ENCODE results near the gene IER2. TPM values are rescaled to one million over a fixed set of nuclear protein-coding genes. Genes with fewer than 3 reads are reported as not detected.
A peak's percentile ranks its signal among the peaks of the same experiment; 100 is the strongest.

IER2 gene
- total and polyA plus RNA-seq, 9 of the 15 experiments (the other 6 are each of a cell fraction or from before 2014, with no cell fraction given), result 4.5 to 205 (median 23.7) TPM

DNA sequence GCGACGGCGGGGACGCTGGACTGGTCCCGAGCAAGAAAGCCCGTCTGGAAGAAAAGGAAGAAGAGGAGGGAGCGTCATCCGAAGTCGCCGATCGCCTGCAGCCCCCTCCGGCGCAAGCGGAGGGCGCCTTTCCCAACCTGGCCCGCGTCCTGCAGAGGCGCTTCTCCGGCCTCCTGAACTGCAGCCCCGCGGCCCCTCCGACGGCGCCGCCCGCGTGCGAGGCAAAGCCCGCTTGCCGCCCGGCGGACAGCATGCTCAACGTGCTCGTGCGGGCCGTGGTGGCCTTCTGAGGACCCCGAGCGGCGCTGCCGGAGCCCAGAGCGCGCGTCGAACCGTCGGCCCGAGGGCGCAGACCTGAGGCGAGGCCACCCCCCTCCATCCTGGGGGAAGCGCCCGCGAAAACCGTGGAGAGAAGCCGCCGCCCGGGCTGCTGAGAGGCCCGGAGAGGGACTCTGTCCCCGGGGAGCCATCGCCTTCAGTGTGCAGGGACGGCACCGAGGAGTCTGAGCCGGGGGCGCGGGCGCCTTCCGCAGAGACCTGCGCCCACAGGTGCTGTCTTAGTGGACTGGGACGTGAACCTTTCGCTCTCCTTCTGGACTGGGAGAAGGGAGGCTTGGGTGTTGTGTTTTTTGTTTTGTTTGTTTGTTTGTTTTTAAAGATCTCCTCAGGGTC is 3.5 kb downstream of the IER2 start (continued):
- TF ChIP-seq COPS2 (conservative IDR thresholded peaks at IDR 0.05), result no peak
- TF ChIP-seq, protein P1, sequence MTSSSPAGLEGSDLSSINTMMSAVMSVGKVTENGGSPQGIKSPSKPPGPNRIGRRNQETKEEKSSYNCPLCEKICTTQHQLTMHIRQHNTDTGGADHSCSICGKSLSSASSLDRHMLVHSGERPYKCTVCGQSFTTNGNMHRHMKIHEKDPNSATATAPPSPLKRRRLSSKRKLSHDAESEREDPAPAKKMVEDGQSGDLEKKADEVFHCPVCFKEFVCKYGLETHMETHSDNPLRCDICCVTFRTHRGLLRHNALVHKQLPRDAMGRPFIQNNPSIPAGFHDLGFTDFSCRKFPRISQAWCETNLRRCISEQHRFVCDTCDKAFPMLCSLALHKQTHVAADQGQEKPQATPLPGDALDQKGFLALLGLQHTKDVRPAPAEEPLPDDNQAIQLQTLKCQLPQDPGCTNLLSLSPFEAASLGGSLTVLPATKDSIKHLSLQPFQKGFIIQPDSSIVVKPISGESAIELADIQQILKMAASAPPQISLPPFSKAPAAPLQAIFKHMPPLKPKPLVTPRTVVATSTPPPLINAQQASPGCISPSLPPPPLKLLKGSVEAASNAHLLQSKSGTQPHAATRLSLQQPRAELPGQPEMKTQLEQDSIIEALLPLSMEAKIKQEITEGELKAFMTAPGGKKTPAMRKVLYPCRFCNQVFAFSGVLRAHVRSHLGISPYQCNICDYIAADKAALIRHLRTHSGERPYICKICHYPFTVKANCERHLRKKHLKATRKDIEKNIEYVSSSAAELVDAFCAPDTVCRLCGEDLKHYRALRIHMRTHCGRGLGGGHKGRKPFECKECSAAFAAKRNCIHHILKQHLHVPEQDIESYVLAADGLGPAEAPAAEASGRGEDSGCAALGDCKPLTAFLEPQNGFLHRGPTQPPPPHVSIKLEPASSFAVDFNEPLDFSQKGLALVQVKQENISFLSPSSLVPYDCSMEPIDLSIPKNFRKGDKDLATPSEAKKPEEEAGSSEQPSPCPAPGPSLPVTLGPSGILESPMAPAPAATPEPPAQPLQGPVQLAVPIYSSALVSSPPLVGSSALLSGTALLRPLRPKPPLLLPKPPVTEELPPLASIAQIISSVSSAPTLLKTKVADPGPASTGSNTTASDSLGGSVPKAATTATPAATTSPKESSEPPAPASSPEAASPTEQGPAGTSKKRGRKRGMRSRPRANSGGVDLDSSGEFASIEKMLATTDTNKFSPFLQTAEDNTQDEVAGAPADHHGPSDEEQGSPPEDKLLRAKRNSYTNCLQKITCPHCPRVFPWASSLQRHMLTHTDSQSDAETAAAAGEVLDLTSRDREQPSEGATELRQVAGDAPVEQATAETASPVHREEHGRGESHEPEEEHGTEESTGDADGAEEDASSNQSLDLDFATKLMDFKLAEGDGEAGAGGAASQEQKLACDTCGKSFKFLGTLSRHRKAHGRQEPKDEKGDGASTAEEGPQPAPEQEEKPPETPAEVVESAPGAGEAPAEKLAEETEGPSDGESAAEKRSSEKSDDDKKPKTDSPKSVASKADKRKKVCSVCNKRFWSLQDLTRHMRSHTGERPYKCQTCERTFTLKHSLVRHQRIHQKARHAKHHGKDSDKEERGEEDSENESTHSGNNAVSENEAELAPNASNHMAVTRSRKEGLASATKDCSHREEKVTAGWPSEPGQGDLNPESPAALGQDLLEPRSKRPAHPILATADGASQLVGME (CRISPR knock-in tag; IDR thresholded peaks at IDR 0.05), result no peak
- no peak for TF ChIP-seq ZNF133 (CRISPR knock-in tag; IDR thresholded peaks at IDR 0.05)
- TF ChIP-seq RB1 (IDR thresholded peaks at IDR 0.05; ENCODE audit: low read depth), result no peak
- TF ChIP-seq, protein P2, sequence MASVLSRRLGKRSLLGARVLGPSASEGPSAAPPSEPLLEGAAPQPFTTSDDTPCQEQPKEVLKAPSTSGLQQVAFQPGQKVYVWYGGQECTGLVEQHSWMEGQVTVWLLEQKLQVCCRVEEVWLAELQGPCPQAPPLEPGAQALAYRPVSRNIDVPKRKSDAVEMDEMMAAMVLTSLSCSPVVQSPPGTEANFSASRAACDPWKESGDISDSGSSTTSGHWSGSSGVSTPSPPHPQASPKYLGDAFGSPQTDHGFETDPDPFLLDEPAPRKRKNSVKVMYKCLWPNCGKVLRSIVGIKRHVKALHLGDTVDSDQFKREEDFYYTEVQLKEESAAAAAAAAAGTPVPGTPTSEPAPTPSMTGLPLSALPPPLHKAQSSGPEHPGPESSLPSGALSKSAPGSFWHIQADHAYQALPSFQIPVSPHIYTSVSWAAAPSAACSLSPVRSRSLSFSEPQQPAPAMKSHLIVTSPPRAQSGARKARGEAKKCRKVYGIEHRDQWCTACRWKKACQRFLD (CRISPR knock-in tag; IDR thresholded peaks at IDR 0.05), result no peak
- no peak for TF ChIP-seq LCOR (CRISPR knock-in tag; IDR thresholded peaks at IDR 0.05)
- TF ChIP-seq, protein P3, sequence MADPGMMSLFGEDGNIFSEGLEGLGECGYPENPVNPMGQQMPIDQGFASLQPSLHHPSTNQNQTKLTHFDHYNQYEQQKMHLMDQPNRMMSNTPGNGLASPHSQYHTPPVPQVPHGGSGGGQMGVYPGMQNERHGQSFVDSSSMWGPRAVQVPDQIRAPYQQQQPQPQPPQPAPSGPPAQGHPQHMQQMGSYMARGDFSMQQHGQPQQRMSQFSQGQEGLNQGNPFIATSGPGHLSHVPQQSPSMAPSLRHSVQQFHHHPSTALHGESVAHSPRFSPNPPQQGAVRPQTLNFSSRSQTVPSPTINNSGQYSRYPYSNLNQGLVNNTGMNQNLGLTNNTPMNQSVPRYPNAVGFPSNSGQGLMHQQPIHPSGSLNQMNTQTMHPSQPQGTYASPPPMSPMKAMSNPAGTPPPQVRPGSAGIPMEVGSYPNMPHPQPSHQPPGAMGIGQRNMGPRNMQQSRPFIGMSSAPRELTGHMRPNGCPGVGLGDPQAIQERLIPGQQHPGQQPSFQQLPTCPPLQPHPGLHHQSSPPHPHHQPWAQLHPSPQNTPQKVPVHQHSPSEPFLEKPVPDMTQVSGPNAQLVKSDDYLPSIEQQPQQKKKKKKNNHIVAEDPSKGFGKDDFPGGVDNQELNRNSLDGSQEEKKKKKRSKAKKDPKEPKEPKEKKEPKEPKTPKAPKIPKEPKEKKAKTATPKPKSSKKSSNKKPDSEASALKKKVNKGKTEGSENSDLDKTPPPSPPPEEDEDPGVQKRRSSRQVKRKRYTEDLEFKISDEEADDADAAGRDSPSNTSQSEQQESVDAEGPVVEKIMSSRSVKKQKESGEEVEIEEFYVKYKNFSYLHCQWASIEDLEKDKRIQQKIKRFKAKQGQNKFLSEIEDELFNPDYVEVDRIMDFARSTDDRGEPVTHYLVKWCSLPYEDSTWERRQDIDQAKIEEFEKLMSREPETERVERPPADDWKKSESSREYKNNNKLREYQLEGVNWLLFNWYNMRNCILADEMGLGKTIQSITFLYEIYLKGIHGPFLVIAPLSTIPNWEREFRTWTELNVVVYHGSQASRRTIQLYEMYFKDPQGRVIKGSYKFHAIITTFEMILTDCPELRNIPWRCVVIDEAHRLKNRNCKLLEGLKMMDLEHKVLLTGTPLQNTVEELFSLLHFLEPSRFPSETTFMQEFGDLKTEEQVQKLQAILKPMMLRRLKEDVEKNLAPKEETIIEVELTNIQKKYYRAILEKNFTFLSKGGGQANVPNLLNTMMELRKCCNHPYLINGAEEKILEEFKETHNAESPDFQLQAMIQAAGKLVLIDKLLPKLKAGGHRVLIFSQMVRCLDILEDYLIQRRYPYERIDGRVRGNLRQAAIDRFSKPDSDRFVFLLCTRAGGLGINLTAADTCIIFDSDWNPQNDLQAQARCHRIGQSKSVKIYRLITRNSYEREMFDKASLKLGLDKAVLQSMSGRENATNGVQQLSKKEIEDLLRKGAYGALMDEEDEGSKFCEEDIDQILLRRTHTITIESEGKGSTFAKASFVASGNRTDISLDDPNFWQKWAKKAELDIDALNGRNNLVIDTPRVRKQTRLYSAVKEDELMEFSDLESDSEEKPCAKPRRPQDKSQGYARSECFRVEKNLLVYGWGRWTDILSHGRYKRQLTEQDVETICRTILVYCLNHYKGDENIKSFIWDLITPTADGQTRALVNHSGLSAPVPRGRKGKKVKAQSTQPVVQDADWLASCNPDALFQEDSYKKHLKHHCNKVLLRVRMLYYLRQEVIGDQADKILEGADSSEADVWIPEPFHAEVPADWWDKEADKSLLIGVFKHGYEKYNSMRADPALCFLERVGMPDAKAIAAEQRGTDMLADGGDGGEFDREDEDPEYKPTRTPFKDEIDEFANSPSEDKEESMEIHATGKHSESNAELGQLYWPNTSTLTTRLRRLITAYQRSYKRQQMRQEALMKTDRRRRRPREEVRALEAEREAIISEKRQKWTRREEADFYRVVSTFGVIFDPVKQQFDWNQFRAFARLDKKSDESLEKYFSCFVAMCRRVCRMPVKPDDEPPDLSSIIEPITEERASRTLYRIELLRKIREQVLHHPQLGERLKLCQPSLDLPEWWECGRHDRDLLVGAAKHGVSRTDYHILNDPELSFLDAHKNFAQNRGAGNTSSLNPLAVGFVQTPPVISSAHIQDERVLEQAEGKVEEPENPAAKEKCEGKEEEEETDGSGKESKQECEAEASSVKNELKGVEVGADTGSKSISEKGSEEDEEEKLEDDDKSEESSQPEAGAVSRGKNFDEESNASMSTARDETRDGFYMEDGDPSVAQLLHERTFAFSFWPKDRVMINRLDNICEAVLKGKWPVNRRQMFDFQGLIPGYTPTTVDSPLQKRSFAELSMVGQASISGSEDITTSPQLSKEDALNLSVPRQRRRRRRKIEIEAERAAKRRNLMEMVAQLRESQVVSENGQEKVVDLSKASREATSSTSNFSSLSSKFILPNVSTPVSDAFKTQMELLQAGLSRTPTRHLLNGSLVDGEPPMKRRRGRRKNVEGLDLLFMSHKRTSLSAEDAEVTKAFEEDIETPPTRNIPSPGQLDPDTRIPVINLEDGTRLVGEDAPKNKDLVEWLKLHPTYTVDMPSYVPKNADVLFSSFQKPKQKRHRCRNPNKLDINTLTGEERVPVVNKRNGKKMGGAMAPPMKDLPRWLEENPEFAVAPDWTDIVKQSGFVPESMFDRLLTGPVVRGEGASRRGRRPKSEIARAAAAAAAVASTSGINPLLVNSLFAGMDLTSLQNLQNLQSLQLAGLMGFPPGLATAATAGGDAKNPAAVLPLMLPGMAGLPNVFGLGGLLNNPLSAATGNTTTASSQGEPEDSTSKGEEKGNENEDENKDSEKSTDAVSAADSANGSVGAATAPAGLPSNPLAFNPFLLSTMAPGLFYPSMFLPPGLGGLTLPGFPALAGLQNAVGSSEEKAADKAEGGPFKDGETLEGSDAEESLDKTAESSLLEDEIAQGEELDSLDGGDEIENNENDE (IDR thresholded peaks at IDR 0.05; ENCODE audit: low read depth, low read length), result no peak
- TF ChIP-seq TAF1 (IDR thresholded peaks at IDR 0.05; ENCODE audit: control insufficient read depth, extremely low read depth, insufficient read depth, low read length, severe bottlenecking), result peak; percentile 52
- no peak for TF ChIP-seq ZNF239 (CRISPR knock-in tag; IDR thresholded peaks at IDR 0.05)
